Measurements from ENCODE around the gene CTF1.
A peak's percentile ranks its signal among the peaks of the same experiment; 100 is the strongest.

Gene CTF1

DNA sequence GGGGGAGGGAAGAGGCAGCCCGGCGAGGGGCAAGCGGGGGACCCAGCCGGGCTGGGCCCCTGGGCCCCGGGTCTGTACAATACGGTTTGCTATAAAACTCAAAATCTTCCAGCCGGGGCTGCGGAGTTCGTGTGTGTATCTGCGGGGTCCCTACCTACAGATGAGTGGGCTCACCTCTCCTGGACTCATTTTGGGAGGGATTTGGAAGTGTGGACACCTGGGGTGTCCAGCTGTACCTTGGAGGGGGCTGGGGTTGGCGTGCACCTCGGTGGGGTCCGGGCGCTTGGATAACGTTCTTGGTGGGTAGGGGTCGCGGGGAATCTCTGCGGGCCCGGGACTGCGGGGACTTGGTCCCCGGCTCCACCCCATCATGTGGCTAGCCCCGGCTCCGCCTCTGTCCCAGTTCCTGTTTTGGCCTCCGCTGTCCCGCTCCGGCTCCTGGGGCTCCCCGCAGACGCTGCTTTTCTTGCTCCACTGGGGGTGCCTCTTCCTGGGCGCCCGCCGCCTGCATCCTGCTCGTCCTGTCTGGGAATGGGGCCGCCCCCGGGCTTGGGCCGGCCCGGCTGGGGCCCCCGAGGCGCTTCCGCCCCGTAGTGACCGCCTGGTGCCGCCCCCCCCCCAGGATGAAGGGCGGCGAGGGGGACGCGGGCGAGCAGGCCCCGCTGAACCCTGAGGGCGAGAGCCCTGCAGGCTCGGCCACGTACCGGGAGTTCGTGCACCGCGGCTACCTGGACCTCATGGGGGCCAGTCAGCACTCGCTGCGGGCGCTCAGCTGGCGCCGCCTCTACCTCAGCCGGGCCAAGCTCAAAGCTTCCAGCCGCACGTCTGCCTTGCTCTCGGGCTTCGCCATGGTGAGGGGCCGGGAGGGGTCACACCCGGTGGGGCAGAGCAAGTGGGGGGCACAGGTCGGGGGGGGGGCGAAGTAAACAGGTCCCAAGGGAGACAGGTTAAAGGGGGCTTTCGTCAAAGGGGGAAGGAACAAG, 52.5 kb downstream of the CTF1 start, which contains the start of gene ORAI3:
Gene ORAI3 (plus strand): TSS at position 402 of the 983 bp plus-strand sequence. CDS start 222 bp downstream, at position 624.
- no peak for TF ChIP-seq CTCF (IDR thresholded peaks at IDR 0.05)
- no peak for TF ChIP-seq ZFX (IDR thresholded peaks at IDR 0.05; ENCODE audit: borderline replicate concordance)

DNA sequence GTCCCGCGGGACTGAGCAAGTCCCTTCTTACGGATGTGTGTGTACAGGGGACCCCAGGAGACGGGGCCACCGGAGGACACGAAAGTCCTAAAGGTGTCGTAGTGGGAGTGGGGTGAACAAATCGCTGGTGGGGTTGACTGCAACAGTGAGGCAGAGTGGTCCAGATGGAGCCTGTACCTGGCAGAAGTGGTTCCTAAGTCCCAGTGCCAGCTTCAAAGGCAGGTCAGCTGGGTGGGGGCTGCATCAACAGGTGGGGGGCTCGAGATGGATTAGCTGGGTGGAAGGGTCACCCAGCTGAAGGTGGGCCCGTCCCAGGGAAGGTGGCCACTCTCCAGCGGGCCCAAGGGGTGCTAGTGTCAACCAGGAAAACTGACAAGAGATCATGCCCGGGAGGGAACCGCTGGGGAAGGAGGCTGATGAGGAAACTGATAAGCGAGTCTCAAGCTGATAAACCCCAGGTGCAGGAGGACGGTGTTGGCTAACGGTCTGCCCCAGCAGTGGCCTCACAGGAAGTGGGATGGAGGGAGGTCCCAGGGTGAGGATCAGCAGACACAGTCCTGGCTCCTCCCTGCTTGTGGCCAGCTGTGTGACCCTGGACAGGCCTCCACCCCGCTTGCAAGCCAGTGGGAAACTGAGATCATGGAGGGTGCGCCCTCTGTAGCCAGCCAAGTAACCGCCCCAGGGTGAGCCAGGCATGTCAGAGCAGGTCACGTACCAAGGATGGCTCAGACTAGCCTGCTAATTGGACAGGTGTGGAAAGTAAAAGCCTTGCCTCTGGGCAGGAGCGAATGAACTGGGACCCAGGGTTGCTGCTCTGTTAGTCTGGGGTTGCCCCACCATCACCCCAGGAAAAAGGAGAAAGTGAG, 53.5 kb downstream of the CTF1 start:
- H3K27ac ChIP-seq = peak overlapping the region; percentile 73
- TF ChIP-seq ZFX (IDR thresholded peaks at IDR 0.05; ENCODE audit: borderline replicate concordance) (no peak), CTCF (IDR thresholded peaks at IDR 0.05) (no peak)

More for the DNA sequence above, 52.5 kb downstream of the CTF1 start, which contains the start of gene ORAI3:
- peak within 1 kb of the TSS; percentile 73 for H3K27ac ChIP-seq

GRCh38 chr16:30950516-30951065, 54.2 kb downstream of the CTF1 start:
- H3K27ac ChIP-seq = peak overlapping the region; percentile 73
- TF ChIP-seq ZFX (IDR thresholded peaks at IDR 0.05; ENCODE audit: borderline replicate concordance) (no peak), CTCF (IDR thresholded peaks at IDR 0.05) (no peak)

DNA sequence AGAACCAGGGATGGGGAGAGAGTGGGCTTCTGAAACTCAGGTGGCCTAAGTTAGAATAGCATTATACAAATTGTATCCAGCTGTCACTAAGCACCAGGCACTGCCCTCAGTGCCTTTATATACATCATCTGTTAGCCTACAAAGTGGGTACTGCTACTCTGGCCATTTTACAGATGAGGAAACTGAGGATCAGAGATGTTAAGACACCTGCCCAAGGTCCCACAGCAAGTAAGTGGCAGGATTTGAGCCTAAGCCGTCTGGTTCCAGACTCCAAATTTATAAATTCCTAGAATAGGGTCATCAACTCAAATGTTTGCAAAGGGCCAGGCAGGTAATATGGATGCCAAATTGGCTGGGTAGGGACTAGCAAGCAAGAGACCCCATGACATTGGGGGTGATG, 54.8 kb downstream of the CTF1 start:
- TF ChIP-seq CTCF (IDR thresholded peaks at IDR 0.05) (no peak), ZFX (IDR thresholded peaks at IDR 0.05; ENCODE audit: borderline replicate concordance) (no peak)
- peak overlapping the region; percentile 73 for H3K27ac ChIP-seq

GRCh38 chr16:30951750-30952149, 55.3 kb downstream of the CTF1 start:
- peak overlapping the region; percentile 73 for H3K27ac ChIP-seq
- no peak for TF ChIP-seq ZFX (IDR thresholded peaks at IDR 0.05; ENCODE audit: borderline replicate concordance)
- TF ChIP-seq CTCF (IDR thresholded peaks at IDR 0.05) = no peak

GRCh38 chr16:30953111-30953510, 56.7 kb downstream of the CTF1 start:
- TF ChIP-seq ZFX (IDR thresholded peaks at IDR 0.05; ENCODE audit: borderline replicate concordance) (no peak), CTCF (IDR thresholded peaks at IDR 0.05) (no peak)
- H3K27ac ChIP-seq = peak overlapping the region; percentile 73
